WTC11 (cell line): Measurements from ENCODE around the gene TMC4. TPM values are rescaled to one million over a fixed set of nuclear protein-coding genes. Genes with fewer than 3 reads are reported as not detected.

ENCODE experiments used
- ATAC-seq: fragments of 200-7000 bp; cut with Tn5 transposase; 2 replicates; pipeline ENCODE4 v1.10.0; 2021; ENCODE audit warnings: mild to moderate bottlenecking, moderate library complexity
- CTCF ChIA-PET: fragments of 300-600 bp; sonication (Branson Sonifier 250); formaldehyde crosslinking; loops from one replicate; lab custom pipeline; 2021; ENCODE audit warnings: antibody characterized with exemption; lab: Charles Lee
- POLR2A ChIA-PET: fragments of 350-600 bp; sonication (Branson Sonifier 250); formaldehyde crosslinking; loops from one replicate; lab custom pipeline; 2021; ENCODE audit warnings: antibody characterized with exemption; lab: Charles Lee
- DNase-seq: peaks from one replicate; pipeline ENCODE4 v3.0.0; 2021; ENCODE audit warnings: low spot score
- H3K27ac Mint-ChIP-seq: 2 replicates; pipeline ENCODE4 v1.8.0; 2021; ENCODE audit warnings: mixed read lengths
- H3K27me3 Mint-ChIP-seq: 2 replicates; pipeline ENCODE4 v1.8.0; 2021; ENCODE audit warnings: low read depth, mild to moderate bottlenecking, moderate library complexity, mixed read lengths
- H3K36me3 Mint-ChIP-seq: 2 replicates; pipeline ENCODE4 v1.8.0; 2021; ENCODE audit warnings: mixed read lengths
- H3K4me1 Mint-ChIP-seq: 2 replicates; pipeline ENCODE4 v1.8.0; 2022; ENCODE audit warnings: mixed read lengths
- H3K4me3 Mint-ChIP-seq: 2 replicates; pipeline ENCODE4 v1.8.0; 2021; ENCODE audit warnings: mild to moderate bottlenecking, moderate library complexity, mixed read lengths
- H3K9me3 Mint-ChIP-seq: 2 replicates; pipeline ENCODE4 v1.8.0; 2021; ENCODE audit warnings: mixed read lengths
- ATF6 ChIP-seq: sonication (generic); formaldehyde crosslinking; IDR thresholded peaks from 2 replicates; pipeline ENCODE4 v1.8.1; 2023; ENCODE audit warnings: mild to moderate bottlenecking, missing genetic modification reagents
- CDX4 ChIP-seq: fragments of 250-450 bp; sonication (Bioruptor Pico); IDR thresholded peaks from 2 replicates; pipeline ENCODE4 v1.9.0; 2021; ENCODE audit warnings: moderate library complexity, mild to moderate bottlenecking, inconsistent platforms, borderline replicate concordance
- CREB1 ChIP-seq: sonication (generic); formaldehyde crosslinking; IDR thresholded peaks from 2 replicates; pipeline ENCODE4 v1.8.0; 2023; ENCODE audit warnings: mild to moderate bottlenecking, missing genetic modification reagents
- CREM ChIP-seq: sonication (generic); formaldehyde crosslinking; IDR thresholded peaks from 2 replicates; pipeline ENCODE4 v1.8.1; 2022; ENCODE audit warnings: mild to moderate bottlenecking, missing genetic modification reagents, moderate library complexity
- EMX1 ChIP-seq: fragments of 250-450 bp; sonication (Bioruptor Pico); IDR thresholded peaks from 2 replicates; pipeline ENCODE4 v1.8.0; 2021; ENCODE audit warnings: mild to moderate bottlenecking
- FOXJ3 ChIP-seq: sonication (generic); formaldehyde crosslinking; IDR thresholded peaks from 2 replicates; pipeline ENCODE4 v1.9.0; 2021; ENCODE audit warnings: missing genetic modification reagents, mild to moderate bottlenecking, borderline replicate concordance
- FOXK1 ChIP-seq: sonication (generic); formaldehyde crosslinking; IDR thresholded peaks from 2 replicates; pipeline ENCODE4 v1.8.0; 2022; ENCODE audit warnings: mild to moderate bottlenecking, moderate library complexity, missing genetic modification reagents
- GRHL2 ChIP-seq: fragments of 250-450 bp; sonication (Bioruptor Pico); IDR thresholded peaks from 2 replicates; pipeline ENCODE4 v1.8.0; 2022; ENCODE audit warnings: mild to moderate bottlenecking, moderate library complexity; ENCODE audit not compliant: insufficient replicate concordance, severe bottlenecking
- IRF1 ChIP-seq: sonication (generic); formaldehyde crosslinking; IDR thresholded peaks from 2 replicates; pipeline ENCODE4 v1.8.0; 2023; ENCODE audit warnings: missing genetic modification reagents
- JUN ChIP-seq: sonication (generic); formaldehyde crosslinking; IDR thresholded peaks from 2 replicates; pipeline ENCODE4 v1.8.0; 2023; ENCODE audit warnings: mild to moderate bottlenecking, missing genetic modification reagents
- MXD4 ChIP-seq: fragments of 250-450 bp; sonication (Bioruptor Pico); IDR thresholded peaks from 2 replicates; pipeline ENCODE4 v1.8.0; 2021; ENCODE audit warnings: mild to moderate bottlenecking, moderate library complexity, borderline replicate concordance
- MYBL2 ChIP-seq: sonication (generic); formaldehyde crosslinking; IDR thresholded peaks from 2 replicates; pipeline ENCODE4 v1.8.1; 2023; ENCODE audit warnings: mild to moderate bottlenecking, moderate library complexity, missing genetic modification reagents
- NR3C1 ChIP-seq: sonication (generic); formaldehyde crosslinking; conservative IDR thresholded peaks from 2 replicates; pipeline ENCODE4 v1.8.1; 2023; ENCODE audit warnings: low read depth, mild to moderate bottlenecking, missing genetic modification reagents
- RORB ChIP-seq: fragments of 250-450 bp; sonication (Bioruptor Pico); IDR thresholded peaks from 2 replicates; pipeline ENCODE4 v1.9.0; 2021; ENCODE audit warnings: mild to moderate bottlenecking
- SMAD3 ChIP-seq: sonication (generic); formaldehyde crosslinking; IDR thresholded peaks from 2 replicates; pipeline ENCODE4 v1.8.0; 2022; ENCODE audit warnings: missing genetic modification reagents, mild to moderate bottlenecking, borderline replicate concordance
- TEAD1 ChIP-seq: sonication (generic); formaldehyde crosslinking; IDR thresholded peaks from 2 replicates; pipeline ENCODE4 v1.8.0; 2022; ENCODE audit warnings: mild to moderate bottlenecking, missing genetic modification reagents
- TEAD4 ChIP-seq: sonication (generic); formaldehyde crosslinking; IDR thresholded peaks from 2 replicates; pipeline ENCODE4 v1.8.0; 2022; ENCODE audit warnings: mild to moderate bottlenecking, missing genetic modification reagents
- USF2 ChIP-seq: sonication (generic); formaldehyde crosslinking; IDR thresholded peaks from 2 replicates; pipeline ENCODE4 v1.8.1; 2023; ENCODE audit warnings: mild to moderate bottlenecking, missing genetic modification reagents, moderate library complexity
- ZNF138 ChIP-seq: sonication (generic); formaldehyde crosslinking; conservative IDR thresholded peaks from 2 replicates; pipeline ENCODE4 v1.8.1; 2022; ENCODE audit warnings: mild to moderate bottlenecking, moderate library complexity, missing genetic modification reagents
- ZNF263 ChIP-seq: sonication (generic); formaldehyde crosslinking; IDR thresholded peaks from 2 replicates; pipeline ENCODE4 v1.8.1; 2022; ENCODE audit warnings: low read depth, mild to moderate bottlenecking, moderate library complexity, missing genetic modification reagents
- ZNF416 ChIP-seq: fragments of 250-450 bp; sonication (Bioruptor Pico); IDR thresholded peaks from 2 replicates; pipeline ENCODE4 v1.9.0; 2021; ENCODE audit warnings: mild to moderate bottlenecking, inconsistent platforms
- ZNF423 ChIP-seq: fragments of 250-450 bp; sonication (Bioruptor Pico); IDR thresholded peaks from 2 replicates; pipeline ENCODE4 v2.1.2; 2022; ENCODE audit warnings: mild to moderate bottlenecking, moderate library complexity
- total RNA-seq: library from RNA; stranded (reverse); gene quantifications from 3 replicates; pipeline ENCODE4 v1.2.3, GENCODE V29; 2021
- TF ChIP-seq, protein P1 (sequence below): sonication (generic); formaldehyde crosslinking; IDR thresholded peaks from 2 replicates; pipeline ENCODE4 v1.8.1; 2023; ENCODE audit warnings: mild to moderate bottlenecking, missing genetic modification reagents, borderline replicate concordance
- TF ChIP-seq, protein P2 (sequence below): sonication (generic); formaldehyde crosslinking; IDR thresholded peaks from 2 replicates; pipeline ENCODE4 v1.8.1; 2022; ENCODE audit warnings: low read depth, missing genetic modification reagents, borderline replicate concordance

Gene TMC4
- total RNA-seq, 1 experiment from 2014 or later = 9.3 TPM

GRCh38 chr19:54152267-54152666 is 20.7 kb downstream of the TMC4 start (continued):
- TF ChIP-seq GRHL2 (CRISPR knock-in tag) = no peak
- TF ChIP-seq CREM = no peak
- no peak for TF ChIP-seq SMAD3
- no peak for TF ChIP-seq ZNF138 (CRISPR knock-in tag)
- no peak for TF ChIP-seq FOXK1
- no peak for TF ChIP-seq CREB1 (CRISPR knock-in tag)
- TF ChIP-seq ZNF263 (CRISPR knock-in tag) = no peak
- no peak for TF ChIP-seq ZNF416 (CRISPR knock-in tag)

DNA sequence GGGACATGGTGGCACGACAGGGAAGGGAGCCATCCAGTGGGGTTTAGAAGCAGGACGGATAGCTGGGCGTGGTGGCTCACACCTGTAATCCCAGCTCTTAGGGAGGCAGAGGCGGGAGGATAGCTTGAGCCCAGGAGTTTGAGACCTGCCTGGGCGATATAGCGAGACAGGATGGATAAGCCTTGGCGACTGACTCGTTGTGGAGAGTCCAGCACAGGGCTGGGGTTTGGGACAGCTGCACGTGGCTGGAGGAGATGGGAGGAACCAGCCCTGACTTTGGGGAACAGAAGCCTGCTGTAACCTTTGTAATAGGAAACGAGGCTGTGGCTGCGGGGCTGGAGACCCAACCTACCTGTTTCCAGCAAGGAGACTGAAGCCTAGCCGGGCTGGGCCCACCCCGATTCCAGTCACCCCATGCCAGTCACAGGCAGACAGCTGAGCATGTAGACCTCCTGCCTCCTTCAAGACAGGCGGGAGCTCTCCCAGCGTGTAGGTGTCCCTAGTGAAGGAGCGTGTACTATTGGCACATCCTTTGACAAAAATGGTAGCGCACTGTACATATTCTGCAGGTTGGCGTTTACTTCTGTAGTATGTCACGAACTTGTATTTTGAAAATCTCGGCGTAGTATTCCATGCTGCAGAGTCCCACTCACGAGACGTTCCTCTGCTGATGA is 21.5 kb downstream of the TMC4 start:
- Mint-ChIP-seq H3K27me3 (no peaks in the 10 kb centered on the region), H3K4me3 (no peak overlapping the region)
- POLR2A ChIA-PET = interaction anchor here (2.8 kb wide), 1 partner anchor 14 kb away, joined by 11 read pairs; the partner anchor contains the start of gene CNOT3
- DNase-seq (no peak), ATAC-seq (no peak)
- TF ChIP-seq GRHL2 (CRISPR knock-in tag) (no peak), JUN (CRISPR knock-in tag) (no peak), FOXJ3 (CRISPR knock-in tag) (no peak), TEAD1 (CRISPR knock-in tag) (no peak), ATF6 (CRISPR knock-in tag) (no peak), EMX1 (CRISPR knock-in tag) (no peak), ZNF423 (no peak), MXD4 (no peak), RORB (CRISPR knock-in tag) (no peak), IRF1 (no peak), CDX4 (no peak), MYBL2 (no peak), NR3C1 (CRISPR knock-in tag) (no peak), TEAD4 (CRISPR knock-in tag) (no peak), CREB1 (CRISPR knock-in tag) (no peak), USF2 (CRISPR knock-in tag) (no peak)
- TF ChIP-seq, protein P1, sequence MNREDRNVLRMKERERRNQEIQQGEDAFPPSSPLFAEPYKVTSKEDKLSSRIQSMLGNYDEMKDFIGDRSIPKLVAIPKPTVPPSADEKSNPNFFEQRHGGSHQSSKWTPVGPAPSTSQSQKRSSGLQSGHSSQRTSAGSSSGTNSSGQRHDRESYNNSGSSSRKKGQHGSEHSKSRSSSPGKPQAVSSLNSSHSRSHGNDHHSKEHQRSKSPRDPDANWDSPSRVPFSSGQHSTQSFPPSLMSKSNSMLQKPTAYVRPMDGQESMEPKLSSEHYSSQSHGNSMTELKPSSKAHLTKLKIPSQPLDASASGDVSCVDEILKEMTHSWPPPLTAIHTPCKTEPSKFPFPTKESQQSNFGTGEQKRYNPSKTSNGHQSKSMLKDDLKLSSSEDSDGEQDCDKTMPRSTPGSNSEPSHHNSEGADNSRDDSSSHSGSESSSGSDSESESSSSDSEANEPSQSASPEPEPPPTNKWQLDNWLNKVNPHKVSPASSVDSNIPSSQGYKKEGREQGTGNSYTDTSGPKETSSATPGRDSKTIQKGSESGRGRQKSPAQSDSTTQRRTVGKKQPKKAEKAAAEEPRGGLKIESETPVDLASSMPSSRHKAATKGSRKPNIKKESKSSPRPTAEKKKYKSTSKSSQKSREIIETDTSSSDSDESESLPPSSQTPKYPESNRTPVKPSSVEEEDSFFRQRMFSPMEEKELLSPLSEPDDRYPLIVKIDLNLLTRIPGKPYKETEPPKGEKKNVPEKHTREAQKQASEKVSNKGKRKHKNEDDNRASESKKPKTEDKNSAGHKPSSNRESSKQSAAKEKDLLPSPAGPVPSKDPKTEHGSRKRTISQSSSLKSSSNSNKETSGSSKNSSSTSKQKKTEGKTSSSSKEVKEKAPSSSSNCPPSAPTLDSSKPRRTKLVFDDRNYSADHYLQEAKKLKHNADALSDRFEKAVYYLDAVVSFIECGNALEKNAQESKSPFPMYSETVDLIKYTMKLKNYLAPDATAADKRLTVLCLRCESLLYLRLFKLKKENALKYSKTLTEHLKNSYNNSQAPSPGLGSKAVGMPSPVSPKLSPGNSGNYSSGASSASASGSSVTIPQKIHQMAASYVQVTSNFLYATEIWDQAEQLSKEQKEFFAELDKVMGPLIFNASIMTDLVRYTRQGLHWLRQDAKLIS (CRISPR knock-in tag) = no peak
- TF ChIP-seq, protein P2, sequence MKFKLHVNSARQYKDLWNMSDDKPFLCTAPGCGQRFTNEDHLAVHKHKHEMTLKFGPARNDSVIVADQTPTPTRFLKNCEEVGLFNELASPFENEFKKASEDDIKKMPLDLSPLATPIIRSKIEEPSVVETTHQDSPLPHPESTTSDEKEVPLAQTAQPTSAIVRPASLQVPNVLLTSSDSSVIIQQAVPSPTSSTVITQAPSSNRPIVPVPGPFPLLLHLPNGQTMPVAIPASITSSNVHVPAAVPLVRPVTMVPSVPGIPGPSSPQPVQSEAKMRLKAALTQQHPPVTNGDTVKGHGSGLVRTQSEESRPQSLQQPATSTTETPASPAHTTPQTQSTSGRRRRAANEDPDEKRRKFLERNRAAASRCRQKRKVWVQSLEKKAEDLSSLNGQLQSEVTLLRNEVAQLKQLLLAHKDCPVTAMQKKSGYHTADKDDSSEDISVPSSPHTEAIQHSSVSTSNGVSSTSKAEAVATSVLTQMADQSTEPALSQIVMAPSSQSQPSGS (CRISPR knock-in tag) = no peak
- TF ChIP-seq, all 79 proteins: peak for 0
- Mint-ChIP-seq H3K4me1 (no peaks in the 10 kb centered on the region), H3K27ac (no peak overlapping the region), H3K36me3 (peaks cover 73% of the 10 kb centered on the region), H3K9me3 (no peaks in the 10 kb centered on the region)
- CTCF ChIA-PET = no interaction called here
